SKM-1 (cell line): Measurements from ENCODE around the gene NSMF.

Source experiments
- DNase-seq: peaks from one replicate; lab custom pipeline; 2025; ENCODE audit not compliant: unreplicated experiment; lab: John Stamatoyannopoulos, UW

Gene NSMF

GRCh38 chr9:137492464-137493363, 33.6 kb upstream of the NSMF start:
- DNase-seq = no peak

DNA sequence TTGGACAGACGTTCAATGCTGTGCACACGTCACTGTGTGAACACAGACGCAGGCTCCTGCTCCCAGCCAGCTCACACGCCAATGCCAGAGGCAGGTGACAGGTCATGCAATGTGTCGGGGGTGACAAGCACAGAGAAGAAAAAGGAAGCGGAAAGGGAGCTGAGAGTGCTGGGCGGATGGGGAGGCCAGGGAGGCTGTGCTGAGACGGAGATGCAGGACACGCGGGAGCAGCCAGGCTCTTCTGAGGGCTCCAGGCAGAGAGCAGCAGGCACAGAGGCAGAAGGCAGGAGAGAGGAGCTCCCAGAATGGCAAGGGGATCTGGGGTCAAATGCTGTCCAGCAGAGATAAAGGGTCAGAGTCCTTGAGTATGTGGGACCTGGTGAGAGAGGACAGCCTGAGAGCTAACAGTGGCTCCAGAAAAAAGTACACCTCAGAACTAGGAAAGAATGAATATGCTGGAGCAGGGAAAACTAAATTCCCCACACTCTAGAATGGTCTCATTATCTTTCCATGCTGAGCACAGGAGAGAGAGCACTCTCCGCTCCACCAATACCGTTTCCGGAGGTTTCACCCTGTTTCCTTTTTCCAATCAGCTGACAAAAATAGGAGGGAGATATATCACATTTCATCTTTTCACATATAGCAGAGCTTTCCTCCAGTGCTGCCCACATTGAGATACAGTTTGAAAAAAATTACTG, 32.8 kb upstream of the NSMF start:
- DNase-seq = no peak

- DNase-seq = no peak
These were observed 31.5 kb upstream of the NSMF start for GRCh38 chr9:137490532-137491186.

DNA sequence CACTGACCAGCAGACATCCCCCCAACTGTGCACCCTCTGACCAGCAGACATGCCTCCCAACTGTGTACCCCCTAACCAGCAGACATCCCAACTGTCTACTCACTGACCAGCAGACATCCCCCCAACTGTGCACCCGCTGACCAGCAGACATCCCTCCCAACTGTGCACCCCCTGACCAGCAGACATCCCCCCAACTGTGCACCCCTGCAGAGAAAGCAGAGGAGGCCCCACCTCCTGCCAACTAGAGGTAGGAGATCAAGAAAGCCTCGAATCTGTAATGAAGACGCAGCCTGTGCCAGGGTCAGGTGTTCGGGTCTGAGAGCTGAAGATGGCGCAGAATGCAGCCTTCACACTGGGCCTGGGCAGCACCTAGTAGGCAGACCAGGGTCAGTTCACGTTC, 29.8 kb upstream of the NSMF start:
- no peak for DNase-seq

GRCh38 chr9:137488327-137488653, 29.2 kb upstream of the NSMF start:
- DNase-seq = no peak

DNA sequence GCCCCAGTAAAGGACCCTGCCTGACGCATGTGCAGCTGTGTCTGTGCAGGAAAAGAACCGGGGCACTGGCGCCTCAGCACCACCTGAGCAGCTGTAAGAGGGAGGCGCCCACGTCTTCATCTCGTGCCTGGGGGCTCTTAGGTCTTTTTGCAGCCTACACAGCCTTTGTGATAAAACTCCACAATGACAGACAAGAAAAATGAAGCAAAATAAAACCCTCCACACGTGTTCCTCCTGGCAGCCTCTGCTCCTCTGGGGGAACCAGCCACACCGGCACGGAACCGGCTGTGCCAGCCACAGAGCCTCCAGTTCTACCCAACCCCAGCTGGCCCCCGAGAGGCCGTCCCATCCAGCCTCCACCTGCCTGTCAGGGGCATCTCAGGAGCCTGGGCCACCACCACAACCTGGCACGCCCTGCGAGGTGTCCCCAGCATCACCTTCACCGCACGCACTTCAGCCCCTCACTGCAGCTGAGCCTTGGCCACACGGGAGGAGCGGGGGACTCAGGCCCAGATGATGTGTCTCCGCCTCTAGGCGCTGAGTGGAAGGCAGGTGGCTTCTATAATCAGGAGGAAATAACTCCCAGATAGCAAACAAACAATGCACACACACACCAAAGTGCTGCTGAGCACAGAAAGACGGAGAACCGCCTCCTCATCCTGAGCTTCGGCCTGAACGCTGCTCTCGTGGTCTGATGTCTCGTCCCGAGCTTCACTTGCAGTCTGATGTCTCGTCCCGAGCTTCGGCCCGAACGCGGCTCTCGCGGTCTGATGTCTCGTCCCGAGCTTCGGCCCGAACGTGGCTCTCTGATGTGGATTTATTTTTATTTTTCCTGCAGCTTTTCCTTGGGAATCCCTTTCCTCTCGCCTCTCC, 28.6 kb upstream of the NSMF start:
- no peak for DNase-seq

GRCh38 chr9:137486545-137487453, 27.7 kb upstream of the NSMF start:
- no peak for DNase-seq

DNA sequence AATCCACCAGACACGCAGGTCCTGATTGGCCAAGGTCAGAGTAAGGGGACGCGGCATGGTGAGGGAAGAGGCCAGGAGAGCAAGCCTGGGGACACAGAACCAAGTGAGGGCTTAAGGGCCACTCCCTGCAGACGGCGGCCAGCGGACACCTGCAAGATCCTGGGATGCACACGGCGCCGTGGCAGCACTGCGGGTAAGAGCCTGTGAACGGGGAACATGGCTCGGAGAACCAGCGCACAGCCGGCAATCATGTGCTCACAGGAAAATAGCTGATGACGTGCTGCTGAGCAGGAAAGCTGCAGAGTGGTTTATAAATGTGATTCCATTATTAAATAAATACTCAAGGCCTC, 27.0 kb upstream of the NSMF start:
- DNase-seq = no peak

GRCh38 chr9:137485343-137486140, 26.4 kb upstream of the NSMF start:
- DNase-seq = no peak

DNA sequence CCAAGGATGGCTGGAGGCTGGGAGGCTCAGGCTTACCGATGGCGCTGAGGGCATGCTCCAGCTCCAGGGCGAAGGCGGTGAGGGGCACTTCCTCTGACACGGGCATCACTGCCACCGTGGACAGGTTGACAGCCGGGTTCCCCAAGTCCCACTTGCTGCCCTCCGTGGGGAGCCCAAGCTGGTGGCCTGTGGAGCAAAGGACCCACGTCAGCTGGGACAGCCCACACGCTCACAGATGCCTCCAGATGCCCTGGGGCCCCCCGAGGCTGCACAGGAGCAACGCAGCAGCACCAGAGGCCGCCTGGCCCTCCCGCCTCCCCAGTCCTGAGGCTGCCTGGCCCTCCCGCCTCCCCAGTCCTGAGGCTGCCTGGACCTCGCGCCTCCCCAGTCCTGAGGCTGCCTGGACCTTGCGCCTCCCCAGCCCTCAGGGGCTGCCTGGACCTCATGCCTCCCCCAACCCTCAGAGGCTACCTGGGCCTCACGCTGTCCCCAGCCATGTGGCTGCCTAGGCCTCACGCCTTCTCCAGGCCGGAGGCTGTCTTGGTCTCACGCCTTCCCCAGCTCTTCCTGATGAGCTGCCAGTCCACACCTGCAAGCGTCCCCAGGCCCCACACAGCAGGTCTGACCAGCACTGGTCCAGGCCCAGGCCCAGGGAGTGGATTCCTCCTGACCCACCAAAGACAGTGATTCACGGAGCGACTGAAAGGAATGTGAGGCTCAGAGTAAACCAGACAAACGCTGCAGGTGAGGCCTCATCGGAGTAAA, 25.6 kb upstream of the NSMF start:
- DNase-seq = no peak

DNA sequence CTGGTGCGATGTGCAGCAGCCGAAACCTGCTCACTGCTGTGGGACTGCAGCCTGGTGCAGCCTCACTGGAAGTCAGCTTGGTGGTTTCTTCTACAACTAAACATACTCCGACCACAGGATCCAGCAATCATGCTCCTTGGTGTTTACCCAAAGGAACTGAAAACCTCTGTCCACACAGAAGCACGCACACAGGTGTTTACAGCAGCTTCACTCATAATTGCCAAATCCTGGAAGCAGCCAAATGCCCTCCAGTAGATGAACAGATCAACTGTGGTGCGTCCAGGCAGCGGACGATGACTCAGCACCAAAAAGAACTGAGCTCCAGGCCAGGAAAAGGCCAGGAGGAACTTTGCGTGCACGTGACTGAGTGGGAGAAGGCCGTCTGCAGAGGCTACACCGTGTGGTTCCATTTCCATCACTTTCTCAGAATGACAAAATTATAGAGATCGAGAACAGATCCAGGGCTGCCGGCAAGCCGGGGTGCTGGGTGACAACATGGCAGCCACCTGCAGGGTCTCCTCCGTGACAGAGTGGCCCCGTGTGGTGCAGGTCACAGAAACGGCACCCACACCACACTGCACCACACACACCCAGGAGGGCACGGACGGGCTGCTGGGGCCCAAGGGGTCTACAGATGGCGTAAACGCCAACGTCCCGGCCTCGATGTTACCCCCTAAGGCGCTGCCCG, 23.1 kb upstream of the NSMF start:
- DNase-seq = peak; percentile 77

- no peak for DNase-seq
These were observed 21.9 kb upstream of the NSMF start for GRCh38 chr9:137480686-137481683.

DNA sequence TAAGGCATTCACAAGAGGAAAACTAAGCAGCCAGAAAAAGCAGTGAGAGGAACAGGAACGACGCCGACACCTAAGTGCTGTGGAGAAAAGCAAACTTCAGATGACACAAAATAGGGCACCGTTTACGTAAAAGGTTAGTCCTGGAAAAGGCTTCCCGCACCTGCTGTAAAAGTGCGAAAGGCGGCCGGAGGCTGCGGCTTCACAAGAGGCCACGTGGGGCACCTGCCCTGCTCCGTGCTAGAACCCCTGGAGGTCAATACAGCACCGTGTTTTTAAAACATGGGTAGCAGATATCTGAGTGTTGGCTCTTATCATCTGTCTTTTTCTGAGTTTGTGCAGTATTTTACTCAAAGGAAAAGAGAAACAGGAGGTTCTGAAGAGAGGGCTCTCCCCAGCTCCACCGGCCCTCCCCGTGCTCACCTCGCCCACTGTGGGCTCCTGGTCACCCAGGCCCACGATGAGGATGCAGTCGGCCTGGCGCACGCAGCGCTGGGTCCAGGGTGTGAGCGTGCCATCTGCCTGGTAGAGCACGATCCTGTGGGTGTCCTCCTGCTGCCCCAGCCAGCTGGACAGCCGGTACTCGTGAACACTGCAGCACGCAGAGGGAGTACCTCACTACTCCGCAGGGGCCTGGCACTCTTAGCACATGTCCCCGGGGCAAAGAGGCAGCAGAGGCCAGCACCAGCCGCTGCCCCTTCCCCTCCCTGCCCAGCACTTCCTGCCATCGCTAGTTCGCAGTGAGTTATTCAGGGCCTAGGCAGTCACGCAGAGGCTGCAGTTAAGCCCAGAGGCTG, 21.0 kb upstream of the NSMF start:
- DNase-seq = no peak

GRCh38 chr9:137478962-137479861, 20.1 kb upstream of the NSMF start:
- no peak for DNase-seq

DNA sequence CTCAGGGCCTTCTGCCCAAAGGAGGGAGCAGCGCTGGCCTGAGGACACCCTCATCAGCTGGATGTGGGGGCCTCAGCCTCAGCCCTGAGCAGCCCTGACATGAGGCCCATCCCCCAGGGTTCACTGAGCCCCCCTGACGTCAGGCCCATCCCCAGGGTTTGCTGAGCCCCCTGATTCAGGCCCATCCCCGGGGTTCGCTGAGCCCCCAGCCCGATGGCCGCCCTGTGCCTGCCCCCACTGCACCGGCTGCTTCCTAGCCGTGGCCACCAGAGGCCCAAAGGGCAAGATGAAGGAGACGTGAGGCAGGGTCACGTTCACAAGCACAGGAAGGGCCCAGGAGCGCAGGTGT, 19.5 kb upstream of the NSMF start:
- DNase-seq = no peak
